Measurements from ENCODE around the gene TMPRSS9.

Gene TMPRSS9

DNA sequence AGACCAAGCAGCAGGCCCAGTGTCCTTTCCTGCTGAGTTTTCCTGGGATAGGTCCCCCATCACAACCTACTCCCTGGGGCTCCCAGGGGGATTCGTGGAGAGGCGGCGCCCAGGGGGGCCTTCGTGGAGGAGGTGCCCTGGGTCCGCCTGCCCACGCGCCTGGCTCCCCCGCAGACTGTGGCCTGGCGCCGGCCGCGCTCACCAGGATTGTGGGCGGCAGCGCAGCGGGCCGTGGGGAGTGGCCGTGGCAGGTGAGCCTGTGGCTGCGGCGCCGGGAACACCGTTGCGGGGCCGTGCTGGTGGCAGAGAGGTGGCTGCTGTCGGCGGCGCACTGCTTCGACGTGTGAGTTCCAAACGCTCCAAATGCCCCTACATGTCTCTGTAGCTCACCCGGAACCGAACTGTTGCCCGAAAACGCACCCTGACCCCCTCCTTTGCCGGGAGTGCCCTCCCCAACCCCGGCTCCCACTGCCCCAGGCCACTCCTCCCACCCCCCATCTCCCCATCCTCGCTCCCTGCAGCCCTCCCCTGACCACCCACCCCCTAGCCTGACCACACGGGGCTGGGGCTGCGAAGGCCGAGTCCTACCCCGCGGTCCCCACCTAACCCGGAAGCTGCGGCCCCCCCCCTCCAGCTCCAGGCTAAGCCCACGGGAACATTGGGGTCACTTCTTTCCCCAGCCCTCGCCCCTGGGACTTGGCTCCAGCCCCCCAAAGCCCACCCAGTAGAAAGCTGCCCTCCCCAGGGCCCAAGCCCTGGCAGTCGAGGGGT is 64.0 kb downstream of the TMPRSS9 start:
- DNase-seq, result no peak

DNA sequence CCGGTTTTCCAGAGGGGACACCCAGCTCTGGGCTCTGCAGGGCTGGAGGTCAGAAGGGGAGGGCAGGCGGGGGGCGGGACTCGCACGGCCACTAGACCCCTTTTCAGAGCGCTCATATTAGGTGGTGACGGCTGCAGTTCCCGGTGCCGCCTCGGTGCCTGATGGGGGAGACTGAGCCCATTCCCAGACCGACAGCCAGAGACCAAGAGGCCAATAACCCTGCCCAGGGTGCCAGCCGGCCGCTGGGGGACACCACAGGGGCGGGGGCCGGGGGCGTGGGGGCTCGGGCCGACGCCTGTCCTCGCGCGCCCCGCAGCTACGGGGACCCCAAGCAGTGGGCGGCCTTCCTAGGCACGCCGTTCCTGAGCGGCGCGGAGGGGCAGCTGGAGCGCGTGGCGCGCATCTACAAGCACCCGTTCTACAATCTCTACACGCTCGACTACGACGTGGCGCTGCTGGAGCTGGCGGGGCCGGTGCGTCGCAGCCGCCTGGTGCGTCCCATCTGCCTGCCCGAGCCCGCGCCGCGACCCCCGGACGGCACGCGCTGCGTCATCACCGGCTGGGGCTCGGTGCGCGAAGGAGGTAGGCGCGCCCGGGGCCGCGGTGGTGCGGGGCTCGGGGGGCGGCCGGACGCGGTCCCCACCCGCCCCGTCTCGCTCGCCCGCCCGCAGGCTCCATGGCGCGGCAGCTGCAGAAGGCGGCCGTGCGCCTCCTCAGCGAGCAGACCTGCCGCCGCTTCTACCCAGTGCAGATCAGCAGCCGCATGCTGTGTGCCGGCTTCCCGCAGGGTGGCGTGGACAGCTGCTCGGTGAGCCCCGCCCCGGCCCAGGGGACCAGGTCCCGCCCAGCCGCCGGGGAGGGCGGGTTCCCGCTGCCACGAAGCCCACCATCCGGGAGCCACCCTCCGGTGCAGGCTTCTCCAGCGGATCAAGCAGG is 64.9 kb downstream of the TMPRSS9 start:
- DNase-seq, result peak; percentile 79

DNA sequence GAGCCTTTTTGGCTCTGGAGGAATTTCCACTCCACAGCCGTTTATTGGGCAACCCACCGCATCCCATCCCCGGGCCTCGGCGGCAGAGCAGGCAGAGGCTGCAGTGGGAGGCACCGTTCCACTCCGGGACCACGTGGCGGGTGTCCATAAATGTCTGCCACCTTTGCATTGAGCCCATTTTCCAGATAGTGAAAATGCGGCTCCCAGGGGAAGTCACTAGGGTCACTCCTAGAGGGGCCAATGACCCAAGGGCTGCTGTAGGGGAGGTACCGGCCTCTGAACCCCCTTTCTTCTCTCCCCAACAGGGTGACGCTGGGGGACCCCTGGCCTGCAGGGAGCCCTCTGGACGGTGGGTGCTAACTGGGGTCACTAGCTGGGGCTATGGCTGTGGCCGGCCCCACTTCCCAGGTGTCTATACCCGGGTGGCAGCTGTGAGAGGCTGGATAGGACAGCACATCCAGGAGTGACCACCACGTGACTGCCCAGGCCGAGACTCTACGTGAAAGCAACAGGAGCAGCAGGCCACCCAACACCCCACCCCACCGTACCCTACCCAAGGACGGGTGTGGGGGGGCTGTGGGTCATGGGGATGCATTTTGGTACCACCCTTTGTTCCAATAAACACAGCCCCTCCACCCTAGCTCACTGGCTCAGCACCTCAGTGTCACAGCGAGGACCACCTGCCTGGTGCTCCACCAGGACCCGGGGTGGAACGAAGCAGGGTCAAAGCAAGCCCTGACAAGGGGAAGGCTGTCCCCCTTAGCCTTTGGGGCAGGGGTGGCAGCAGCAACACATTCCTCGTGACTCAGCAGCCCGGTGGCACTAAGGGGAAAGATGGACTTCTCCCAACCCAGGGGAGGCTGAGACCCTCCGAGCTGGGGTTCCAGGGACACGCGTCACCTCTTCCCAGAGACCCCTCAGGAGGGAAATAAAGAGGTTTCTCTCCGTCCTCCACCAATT is 65.8 kb downstream of the TMPRSS9 start:
- no peak for DNase-seq

DNA sequence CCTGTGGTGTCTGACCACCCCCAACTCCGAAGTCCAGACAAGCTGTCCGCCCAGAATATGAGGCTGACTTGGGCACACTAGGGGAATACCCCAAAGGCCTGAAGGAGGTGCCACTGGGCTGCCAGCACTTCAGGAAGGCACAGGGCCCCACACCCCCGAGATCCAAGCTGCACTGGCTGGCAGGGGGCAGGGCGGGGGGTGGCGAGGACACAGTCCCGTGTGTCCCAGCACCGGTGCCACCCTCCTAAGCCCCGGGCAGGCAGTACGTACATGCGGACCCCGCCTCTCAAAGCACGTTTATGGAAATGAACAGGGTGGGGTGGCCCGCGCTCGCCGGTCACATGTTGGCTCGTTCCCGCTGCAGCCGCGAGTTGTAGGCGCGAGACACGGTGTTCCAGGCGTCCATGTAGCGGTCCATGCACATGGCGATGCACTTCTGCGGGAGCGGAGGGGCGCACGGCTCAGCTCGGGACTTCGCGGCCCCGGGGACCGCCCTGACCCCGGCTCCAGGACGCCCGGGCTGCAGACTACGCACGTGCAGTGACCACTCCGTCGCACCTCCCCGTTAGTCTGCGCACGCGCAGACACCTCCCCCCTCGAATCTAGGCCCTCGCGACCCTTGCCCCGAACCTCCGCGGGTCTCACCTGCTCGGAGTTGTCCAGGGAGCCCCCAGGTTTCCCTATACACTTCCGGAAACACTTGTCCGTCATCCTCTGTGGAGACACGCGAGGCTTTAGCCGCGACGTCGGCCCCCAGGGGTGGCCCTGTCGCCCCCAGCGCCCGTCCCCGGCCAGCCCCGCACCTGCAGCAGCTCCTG is 66.8 kb downstream of the TMPRSS9 start:
- peak; percentile 31 for DNase-seq

DNA sequence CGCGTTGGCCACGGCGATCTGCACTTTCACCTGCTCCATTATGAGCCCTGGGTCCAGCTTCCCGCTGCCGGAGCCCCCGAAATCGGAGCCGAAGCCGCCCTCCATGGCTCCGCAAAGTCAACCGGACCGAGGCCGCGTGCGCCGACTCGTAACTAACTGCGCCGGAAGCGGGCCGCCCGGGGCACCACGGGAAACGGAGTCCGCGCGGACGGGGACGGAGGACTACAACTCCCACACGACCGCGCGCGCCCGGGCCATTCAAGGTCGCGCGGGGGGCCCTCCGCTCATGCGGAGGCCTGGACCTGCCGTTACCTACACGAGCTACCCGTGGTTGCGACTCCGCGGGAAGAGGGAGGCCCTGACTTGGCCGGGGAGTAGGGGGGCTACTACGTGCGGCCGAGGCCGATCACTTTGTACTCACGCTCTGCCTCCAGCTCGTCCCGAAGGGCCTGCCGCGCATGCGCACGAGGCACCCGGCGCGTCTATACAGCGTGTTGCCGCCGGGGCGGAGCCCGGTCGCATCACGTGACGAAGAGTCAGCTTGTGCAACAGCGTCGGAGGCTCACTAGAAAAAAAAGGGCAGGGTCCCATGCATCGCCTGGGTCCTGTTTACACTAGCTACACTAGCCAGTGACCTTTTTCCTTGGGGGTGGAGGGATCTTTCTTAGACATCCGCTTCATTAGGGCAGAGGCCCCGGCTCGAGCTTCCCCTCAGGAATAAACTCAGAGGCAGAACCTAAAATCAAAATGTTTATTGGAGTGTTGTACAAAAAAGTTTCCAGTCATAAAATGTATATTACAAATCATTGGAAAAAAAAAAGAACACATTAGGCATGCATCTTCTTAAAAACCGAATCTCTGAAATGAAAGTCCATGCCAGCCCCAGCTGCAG is 67.6 kb downstream of the TMPRSS9 start, which contains the start of gene TIMM13:
TSS of gene TIMM13 (minus strand) at position 158 of the 892 bp plus-strand sequence. CDS start at position 105, 53 bp downstream.
- DNase-seq, result peak; percentile 95

DNA sequence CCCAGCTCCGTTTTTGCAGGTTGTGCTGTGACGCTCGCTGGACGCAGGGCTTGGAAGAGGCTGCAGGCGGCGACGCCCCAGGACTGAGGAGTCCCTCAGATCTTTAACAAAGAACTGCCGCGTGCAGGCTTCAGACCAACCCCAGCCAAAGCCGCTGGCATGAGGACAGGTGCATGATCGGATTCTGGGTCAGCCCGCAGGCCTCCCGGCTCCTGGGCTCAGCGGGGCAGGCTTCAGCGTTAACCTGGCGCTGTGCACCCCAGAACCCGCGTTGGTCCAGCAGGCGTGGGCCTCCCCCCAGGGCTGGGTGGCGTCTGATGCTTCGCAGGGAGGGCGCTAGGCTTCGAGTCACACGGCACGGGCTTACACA is 68.2 kb downstream of the TMPRSS9 start:
- no peak for DNase-seq

DNA sequence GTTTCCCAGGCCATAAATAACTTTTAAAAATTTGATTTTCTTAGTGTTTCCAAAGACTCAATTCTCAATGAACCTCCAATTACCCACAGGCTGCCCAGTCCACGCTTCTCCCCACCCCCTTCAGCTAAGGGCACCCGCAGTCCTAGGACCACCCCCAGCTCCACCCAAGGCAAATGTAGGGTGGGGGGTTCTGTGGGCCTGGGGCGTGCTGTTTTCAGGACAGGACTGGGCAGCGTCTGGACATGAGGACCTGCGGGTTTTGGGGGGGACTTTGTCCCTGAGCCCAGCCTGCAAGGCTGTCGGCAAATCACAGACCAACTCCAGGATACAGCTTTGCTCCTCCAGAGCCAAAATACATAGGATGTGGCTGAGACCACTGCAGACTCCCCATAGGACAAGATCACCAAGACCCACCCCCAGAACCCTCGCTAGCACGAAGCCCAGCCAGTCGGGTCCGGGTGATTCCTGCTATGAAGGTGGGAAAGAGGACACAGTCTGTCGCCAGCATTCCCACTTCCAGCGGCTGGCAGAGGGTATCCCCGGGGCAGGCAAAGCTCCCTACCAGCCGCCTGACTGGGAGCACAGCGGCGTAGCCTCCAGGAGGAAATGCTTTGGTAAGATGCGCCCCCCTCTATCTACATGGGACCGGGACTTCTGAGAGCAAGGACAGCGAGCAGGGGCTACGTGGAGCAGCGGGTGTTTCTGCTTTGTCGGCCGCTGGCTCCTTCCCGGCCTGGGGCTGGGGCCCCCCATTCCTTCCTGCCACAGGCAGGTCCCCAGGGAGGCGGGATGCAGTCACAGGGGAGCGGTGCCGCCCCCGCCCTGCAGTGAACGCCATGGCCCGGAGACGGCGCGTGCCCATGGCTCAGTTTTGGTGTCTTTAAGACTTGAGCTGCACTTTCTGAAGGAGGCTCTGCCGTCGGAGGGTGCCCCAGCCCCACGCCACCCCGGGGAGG is 69.0 kb downstream of the TMPRSS9 start:
- no peak for DNase-seq

DNA sequence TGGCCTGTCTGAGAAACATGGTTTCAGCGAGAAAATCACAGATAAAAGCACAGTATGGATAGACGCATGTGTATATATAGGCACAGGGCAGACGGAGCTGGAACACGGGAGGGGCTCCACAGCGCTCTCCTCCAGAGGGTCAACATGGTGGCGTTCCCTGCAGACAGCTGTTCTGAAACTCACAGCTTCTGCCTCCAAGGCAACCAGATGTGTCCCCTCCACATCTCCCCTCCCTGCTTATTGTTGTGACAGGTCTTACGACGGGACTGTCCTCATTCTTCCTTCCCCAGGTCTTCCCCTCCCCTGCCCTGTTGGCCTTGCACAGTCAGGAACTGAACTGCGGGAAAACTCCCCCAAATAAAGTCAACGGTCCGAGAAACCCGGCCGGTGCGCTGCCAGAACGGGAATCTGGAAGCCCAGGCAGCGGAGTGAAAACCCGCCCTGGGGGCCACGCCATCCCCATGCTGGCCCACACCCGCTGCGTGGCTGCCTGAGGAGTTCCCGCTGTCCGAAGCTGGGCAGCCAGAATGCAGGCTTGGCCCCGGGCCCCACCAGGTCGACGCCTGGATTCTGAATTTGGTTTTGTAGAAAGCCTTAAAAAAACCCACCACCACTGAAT is 70.0 kb downstream of the TMPRSS9 start:
- DNase-seq, result no peak

DNA sequence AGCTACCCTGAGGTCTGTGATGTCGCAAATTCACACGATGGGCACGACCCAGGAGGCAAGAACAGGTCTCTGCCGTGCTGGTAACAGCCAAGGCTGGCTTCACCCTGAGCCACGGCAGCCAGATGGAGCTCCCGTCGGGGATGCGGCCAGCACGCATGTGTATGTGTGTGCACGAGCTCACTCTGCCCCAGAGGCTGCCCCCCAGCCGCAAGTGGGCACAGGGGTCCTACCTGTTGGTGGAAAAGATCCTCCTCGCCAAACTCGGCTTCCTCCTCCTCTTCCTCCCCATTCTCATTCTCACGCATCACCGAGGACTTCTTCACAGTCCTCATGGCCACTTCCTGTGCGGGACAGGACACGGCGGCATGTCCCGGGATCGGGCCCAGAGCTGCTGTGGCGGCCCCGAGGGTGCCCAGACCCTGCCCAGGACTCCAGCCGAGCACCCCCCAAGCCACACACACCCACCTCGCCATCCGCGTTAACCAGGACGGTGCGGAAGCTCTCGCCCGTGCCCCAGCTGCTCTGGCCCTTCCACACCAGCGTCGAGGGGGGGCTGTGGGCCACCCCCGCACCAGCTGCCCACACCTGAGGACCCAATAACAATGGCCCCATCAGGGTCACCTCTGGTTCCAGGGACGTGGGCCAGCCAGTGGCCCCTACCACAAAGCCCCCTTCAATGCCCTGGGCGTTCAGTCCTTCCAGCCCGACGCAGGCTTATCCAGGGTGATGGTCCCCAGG is 71.4 kb downstream of the TMPRSS9 start:
- DNase-seq, result no peak

DNA sequence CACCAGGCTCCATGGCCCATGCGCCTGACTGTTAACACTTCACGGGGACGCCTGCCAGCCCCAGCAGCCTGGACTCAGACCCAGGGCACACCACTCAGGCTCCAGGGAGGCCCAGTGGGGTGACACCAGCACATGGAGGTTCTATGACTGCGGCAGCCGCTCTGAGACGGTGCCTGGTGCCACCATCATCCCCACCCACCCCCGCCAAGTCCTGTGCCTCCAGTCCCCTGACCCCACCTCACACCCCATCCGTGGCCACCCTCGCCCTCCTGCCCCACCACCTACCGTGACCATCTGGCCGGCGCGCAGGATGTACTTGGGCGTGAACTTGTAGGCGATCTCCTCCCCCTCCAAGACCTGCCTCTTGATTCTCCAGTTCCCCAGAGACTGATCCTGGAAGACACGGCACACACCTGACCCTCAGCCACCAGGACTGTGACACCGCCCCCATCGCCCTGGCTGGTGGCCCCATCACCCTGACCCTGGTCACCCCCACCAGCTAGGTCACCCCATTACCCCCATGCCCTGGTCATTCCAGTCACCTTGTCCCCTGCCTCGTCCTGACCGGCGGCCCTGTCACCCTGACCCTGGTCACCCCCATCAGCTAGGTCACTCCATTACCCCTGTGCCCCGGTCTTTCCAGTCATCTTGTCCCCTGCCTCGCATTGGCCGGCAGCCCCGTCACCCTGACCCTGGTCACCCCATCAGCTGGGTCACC is 72.2 kb downstream of the TMPRSS9 start:
- no peak for DNase-seq

DNA sequence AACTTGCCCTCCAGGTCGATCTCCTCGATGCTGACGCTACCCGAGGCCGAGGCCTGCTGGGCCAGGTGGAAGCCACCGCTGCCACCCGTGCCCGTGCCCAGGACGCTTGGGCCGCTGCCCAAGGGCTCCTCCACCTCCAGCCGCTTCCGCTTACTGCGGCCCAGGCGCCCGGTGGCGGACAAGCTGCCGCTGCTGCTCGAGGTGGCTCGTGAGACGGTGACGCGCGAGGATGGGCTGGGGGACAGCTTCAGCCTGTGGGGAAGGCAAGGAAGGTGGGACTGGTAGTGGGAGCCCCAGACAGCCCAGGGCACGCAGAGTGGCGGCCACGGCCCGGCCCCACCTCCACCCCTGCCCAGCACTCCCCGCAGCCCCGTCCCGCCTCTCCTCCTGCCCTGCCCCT is 73.8 kb downstream of the TMPRSS9 start:
- DNase-seq, result no peak

DNA sequence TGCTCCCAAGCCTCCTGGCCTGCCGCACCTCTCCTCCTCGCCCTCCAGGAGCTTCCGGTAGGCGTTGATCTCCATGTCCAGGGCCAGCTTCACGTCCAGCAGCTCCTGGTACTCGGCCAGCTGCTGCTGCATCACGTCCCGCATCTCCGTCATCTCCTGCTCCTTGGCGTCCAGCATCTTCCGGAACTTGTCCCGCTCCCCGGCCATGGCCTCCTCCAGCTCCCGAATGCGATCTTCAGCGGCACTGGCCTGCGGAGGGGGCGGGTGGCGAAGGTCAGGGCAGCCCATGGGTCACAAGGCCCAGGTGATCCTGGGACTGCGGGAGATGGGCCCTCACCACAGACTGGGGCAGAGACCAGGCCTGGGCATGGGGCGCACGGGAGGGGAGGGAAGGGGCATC is 74.2 kb downstream of the TMPRSS9 start:
- no peak for DNase-seq

DNA sequence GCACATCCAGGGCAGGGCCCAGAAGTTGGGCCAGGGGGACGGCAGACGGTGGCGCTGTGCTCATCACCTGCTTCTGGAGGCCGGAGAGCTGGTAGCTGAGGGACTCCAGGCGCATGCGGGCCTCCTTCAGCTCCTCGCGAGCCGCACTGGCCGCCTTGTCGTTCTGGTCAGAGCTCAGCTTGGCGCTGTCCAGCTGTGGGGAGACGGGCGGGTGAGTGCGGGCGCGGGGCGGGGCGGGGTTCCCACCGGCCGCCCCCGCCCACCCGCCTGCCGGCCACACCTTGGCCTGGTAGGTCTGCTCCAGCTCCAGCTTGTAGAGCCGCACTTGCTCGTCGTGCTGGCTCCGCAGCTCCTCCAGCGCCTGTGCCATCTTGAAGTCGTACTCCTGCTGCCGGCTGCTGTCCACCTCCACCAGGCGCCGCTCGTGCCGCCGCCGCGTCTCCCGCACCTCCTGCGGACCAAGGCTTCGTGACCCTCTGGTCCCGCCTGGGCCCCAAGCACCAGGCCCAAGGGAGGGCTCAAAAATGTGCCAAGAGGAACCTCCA is 74.7 kb downstream of the TMPRSS9 start:
- no peak for DNase-seq

DNA sequence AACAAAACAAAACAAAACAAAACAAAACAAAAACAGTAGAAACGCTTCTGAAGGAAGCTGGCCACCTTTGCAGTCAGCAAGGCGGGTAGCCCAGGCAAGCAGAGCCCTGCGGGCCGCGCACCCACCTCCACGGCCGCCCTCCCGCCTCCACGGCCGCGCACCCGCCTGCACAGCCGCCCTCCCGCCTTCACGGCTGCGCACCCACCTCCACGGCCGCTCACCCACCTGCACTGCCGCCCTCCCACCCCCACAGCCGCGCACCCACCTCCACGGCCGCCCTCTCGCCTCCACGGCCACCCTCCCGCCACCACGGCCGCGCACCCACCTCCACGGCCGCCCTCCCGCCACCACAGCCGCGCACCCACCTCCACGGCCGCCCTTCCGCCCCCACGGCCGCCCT is 76.3 kb downstream of the TMPRSS9 start:
- DNase-seq, result no peak

DNA sequence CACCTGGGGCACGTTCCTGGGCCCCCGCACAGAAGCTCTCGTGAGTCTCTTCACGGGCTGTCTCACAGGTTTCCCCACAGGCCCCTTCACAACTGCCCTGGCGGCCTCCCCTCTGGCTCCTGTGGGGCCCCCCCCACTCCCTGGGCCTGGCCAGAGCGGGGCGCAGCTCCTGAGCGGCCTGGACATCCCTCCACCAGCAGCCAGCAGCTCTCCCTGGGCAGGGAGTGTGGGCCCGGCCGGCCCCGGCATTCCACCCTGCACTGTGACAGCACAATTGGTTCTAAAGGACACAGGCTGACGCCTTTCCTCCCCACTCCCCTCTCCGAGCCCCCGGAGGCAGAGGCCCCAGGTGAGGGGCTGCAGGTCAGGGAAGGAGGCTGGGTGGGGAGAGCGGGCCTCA is 76.9 kb downstream of the TMPRSS9 start:
- DNase-seq, result no peak

DNA sequence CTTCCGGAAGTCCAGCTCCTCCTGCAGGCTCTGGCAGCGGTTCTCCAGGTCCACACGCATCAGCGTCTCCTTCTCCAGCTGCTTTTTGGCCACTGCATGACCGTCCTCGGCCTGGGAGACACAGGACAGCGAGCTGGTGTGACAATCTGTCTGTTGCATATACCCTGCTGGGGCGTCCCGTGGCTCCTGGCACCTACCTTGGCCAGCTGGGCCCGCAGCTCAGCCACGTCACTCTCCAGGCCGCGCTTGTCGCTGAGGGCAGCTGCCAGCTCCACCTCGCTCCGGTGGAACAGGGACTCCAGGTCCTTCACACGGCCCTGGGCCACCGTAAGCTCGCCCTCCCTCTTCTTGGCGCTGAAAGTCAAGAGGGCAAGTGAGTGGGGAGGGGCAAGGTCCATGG is 78.1 kb downstream of the TMPRSS9 start:
- no peak for DNase-seq

DNA sequence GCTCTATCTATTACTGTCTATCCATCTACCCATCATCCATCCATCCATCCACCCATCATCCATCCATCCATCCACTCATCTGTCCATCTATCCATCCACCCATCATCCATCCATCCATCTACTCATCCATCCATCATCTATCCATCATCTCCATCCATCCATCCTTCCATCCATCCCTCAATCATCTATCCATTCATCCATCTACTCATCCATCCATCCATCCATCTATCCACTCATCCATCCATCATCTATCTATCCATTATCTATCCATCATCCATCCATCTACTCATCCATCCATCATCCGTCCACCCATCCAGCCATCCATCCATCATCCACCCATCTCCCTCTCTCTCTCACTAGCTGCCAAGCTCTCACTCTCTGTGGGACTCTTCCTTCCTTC is 80.5 kb downstream of the TMPRSS9 start:
- DNase-seq, result no peak

Data from fibroblast of upper back skin (primary cell).